Duodenal mucosa (tissue), 2 donors: Measurements from ENCODE around the gene CFAP20DC.
"Not testable (repeated sequence)": the region's sequence is repeated elsewhere in the genome, so short reads cannot be mapped to it uniquely, and the experiment has no call there.

Experiments
- H3K27ac ChIP-seq: one replicate; pipeline ENCODE4 v1.7.0; 2013; ENCODE audit warnings: low read depth, low read length
- H3K27me3 ChIP-seq, 2 donors: one replicate each; pipeline ENCODE4 v1.7.0; 2013; ENCODE audit warnings: low read length in 2 of 2, control low read depth in 1 of 2; ENCODE audit not compliant: insufficient read depth in 2 of 2, control insufficient read depth in 1 of 2
- H3K36me3 ChIP-seq, 2 donors: one replicate each; pipeline ENCODE4 v1.7.0; 2013; ENCODE audit warnings: low read length in 2 of 2, control low read depth in 1 of 2; ENCODE audit not compliant: insufficient read depth in 2 of 2, control insufficient read depth in 1 of 2
- H3K4me1 ChIP-seq, 2 donors: one replicate each; pipeline ENCODE4 v1.7.0; 2013; ENCODE audit warnings: low read length in 2 of 2, control low read depth in 1 of 2; ENCODE audit not compliant: insufficient read depth in 2 of 2, control insufficient read depth in 1 of 2
- H3K4me3 ChIP-seq, 2 donors: one replicate each; pipeline ENCODE4 v1.7.0; 2013; ENCODE audit warnings: low read length in 2 of 2, low read depth in 1 of 2
- H3K9ac ChIP-seq, 2 donors: one replicate each; pipeline ENCODE4 v1.7.0; 2013; ENCODE audit warnings: low read length in 2 of 2, low read depth in 1 of 2
- H3K9me3 ChIP-seq, 2 donors: one replicate each; pipeline ENCODE4 v1.7.0; 2013; ENCODE audit warnings: low read length in 2 of 2, control low read depth in 1 of 2; ENCODE audit not compliant: control insufficient read depth in 1 of 2

CFAP20DC gene

DNA sequence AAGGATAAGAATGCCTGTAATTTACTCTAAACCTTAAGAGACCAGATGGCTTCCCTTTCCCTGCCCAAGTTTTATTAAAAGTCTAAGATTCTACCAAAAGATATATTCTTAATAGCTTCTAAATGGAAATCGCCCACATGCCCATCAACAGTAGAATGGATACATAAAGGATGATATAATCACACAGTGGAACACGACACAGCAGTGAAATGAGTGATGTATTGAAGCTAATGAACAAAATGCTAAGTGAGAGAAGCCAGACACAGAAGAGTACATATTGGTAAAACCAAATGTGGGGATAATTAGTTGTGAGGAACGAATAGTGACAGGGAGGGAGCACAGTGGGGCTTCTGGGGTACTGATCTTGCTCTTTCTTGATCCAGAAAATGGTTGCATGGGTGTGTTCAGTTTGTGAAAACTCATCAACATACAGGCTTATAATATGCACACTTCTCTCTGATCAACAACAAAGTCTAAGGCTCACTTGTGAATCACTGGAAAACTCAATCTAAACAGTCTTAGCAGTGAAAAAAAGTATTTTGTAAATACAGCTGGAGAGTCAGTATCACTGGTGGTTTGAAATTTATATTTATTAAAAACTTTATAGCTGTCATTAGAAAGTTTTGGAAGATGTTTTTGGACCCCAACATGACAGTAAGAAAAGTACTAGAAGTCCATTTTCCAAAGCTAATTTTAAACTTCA is 212.5 kb downstream of the CFAP20DC start:
- no peaks in the 10 kb centered on the region for H3K9me3 ChIP-seq
- H3K9ac ChIP-seq, result no peak overlapping the region
- H3K4me1 ChIP-seq, result no peaks in the 10 kb centered on the region
- H3K4me3 ChIP-seq, result no peak overlapping the region
- H3K36me3 ChIP-seq, result no peaks in the 10 kb centered on the region
- H3K27me3 ChIP-seq, result no peaks in the 10 kb centered on the region
- H3K27ac ChIP-seq, result no peak overlapping the region

DNA sequence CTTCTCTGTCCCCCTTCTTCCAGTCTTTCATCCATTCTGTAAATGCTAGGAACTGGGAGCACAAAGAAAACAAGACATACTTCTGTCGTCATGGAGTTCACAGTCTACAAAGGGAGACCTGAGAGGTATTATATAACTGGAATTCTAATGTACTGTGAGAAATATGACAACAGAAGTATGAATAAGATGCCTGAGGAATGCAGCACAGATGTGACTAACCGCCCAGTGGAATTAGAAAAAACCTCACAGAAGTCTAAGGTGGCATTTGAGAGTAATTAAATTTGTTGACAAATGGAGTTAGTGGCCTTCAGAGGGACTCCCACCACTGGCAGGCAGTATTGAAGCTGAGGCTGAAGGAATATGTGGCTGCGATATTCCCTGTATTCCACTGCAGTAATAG is 214.7 kb downstream of the CFAP20DC start:
- no peaks in the 10 kb centered on the region for H3K4me1 ChIP-seq
- no peaks in the 10 kb centered on the region for H3K9me3 ChIP-seq
- H3K36me3 ChIP-seq, result no peaks in the 10 kb centered on the region
- no peak overlapping the region for H3K27ac ChIP-seq
- H3K4me3 ChIP-seq, result no peak overlapping the region
- H3K9ac ChIP-seq, result no peak overlapping the region
- no peaks in the 10 kb centered on the region for H3K27me3 ChIP-seq

DNA sequence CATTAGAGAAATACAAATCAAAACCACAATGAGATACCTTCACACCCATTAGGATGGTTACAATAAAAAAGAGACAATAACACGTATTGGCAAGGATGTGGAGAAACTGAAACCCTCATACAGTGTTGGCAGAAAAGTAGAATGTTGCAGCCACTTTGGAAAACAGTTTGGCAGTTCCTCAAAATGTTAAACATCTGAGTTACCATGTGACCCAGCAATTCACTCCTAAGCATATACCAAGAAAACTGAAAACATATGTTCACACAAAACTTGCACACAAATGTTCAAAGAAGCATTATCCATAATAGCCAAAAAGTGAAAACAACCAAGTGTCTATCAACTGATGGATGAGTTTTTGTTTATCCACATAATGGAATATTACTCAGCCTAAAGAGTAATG is 216.3 kb downstream of the CFAP20DC start:
- Histone ChIP-seq H3K9ac (no peak overlapping the region), H3K27me3 (no peaks in the 10 kb centered on the region), H3K4me1 (no peaks in the 10 kb centered on the region), H3K27ac (no peak overlapping the region), H3K4me3 (no peak overlapping the region), H3K9me3 (no peaks in the 10 kb centered on the region), H3K36me3 (no peaks in the 10 kb centered on the region)

DNA sequence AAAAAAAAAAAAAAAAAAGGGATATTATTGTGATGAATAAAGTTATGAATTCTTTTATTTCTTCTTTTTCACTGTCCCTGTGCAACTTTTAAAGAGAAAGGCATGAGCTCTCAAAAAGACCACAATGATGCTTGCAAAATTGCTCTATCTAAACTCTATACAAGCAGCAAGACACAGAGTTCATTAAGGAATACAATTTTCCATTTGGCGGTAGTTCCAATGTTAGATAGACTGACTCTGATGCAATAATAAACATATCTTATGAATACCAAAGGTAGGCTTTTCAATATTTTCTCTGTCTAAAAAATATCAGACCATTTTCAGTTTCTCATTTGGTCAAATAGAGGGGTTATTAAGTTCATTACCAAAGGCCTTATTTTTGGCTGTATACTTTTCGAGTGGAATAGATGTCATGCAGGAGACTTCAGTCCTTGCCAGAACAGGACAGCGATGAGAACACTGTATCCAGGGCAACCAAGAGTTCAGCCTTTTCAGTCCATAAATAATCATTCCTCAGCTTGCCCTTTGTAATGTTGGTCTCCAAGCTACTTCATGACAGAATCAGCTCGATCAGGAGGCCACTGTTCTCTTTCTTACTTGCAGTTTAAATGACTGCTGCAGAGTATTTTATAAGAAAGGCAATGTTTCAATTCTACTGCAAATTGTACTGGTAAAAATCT is 220.4 kb downstream of the CFAP20DC start:
- H3K4me3 ChIP-seq, result no peak overlapping the region
- H3K9ac ChIP-seq, result no peak overlapping the region
- H3K27ac ChIP-seq, result no peak overlapping the region
- no peaks in the 10 kb centered on the region for H3K27me3 ChIP-seq
- H3K4me1 ChIP-seq, result no peaks in the 10 kb centered on the region
- no peaks in the 10 kb centered on the region for H3K36me3 ChIP-seq
- no peaks in the 10 kb centered on the region for H3K9me3 ChIP-seq

DNA sequence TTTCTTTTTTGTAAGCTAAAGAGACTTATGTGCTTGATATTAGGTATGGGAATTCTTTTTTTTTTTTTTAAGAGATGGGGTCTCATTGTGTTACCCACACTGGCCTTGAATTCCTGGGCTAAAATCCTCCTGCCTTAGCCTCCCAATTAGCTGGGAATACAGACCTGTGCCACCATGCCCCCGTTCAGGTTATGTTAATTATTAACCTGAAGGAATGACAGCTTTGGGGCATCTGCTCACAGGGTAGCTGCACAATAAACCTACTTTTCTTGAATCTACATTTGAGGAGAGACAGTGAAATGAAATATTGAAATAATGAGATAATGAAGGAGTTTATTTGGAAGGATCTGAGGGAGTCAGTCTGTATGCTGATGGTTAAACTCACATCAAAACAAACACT is 225.0 kb downstream of the CFAP20DC start:
- no peaks in the 10 kb centered on the region for H3K9me3 ChIP-seq
- H3K9ac ChIP-seq, result no peak overlapping the region
- no peak overlapping the region for H3K4me3 ChIP-seq
- H3K27me3 ChIP-seq, result no peaks in the 10 kb centered on the region
- H3K36me3 ChIP-seq, result no peaks in the 10 kb centered on the region
- no peaks in the 10 kb centered on the region for H3K4me1 ChIP-seq
- H3K27ac ChIP-seq, result no peak overlapping the region

DNA sequence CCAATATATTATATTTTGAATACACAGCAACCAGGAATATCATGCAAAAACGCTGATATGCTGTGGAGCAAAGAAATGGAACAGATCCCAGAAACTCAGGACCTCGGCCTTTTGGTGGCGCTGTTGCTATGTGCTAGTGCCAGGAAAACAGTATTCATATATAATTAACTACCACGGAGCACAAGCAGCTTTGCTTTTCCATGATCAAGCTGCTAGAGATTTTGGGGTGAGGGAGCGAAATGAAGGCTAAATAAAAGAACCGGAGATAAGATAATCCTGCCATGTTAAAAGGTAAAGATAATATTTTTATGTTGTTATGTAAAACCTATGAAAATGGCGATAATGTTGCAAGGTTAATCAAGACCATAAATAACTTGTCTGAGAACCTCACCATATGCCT is 225.5 kb downstream of the CFAP20DC start:
- Histone ChIP-seq H3K9ac (no peak overlapping the region), H3K27me3 (no peaks in the 10 kb centered on the region), H3K9me3 (no peaks in the 10 kb centered on the region), H3K36me3 (no peaks in the 10 kb centered on the region), H3K4me1 (no peaks in the 10 kb centered on the region), H3K27ac (no peak overlapping the region), H3K4me3 (no peak overlapping the region)

DNA sequence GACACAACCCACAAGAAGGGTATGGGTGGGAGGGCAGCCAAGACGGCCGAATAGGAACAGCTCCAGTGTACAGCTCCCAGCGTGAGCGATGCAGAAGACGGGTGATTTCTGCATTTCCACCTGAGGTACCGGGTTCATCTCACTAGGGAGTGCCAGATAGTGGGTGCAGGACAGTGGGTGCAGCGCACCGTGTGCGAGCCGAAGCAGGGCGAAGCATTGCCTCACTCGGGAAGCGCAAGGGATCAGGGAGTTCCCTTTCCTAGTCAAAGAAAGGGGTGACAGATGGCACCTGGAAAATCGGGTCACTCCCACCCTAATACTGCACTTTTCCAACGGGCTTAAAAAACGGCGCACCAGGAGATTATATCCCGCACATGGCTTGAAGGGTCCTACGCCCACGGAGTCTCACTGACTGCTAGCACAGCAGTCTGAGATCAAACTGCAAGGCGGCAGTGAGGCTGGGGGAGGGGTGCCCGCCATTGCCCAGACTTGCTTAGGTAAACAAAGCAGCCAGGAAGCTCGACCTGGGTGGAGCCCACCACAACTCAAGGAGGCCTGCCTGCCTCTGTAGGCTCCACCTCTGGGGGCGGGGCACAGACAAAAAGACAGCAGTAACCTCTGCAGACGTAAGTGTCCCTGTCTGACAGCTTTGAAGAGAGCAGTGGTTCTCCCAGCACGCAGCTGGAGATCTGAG is 243.1 kb downstream of the CFAP20DC start:
- not testable (repeated sequence) for H3K36me3 ChIP-seq, H3K27me3 ChIP-seq, H3K4me3 ChIP-seq, H3K9ac ChIP-seq, H3K9me3 ChIP-seq, H3K27ac ChIP-seq, H3K4me1 ChIP-seq

DNA sequence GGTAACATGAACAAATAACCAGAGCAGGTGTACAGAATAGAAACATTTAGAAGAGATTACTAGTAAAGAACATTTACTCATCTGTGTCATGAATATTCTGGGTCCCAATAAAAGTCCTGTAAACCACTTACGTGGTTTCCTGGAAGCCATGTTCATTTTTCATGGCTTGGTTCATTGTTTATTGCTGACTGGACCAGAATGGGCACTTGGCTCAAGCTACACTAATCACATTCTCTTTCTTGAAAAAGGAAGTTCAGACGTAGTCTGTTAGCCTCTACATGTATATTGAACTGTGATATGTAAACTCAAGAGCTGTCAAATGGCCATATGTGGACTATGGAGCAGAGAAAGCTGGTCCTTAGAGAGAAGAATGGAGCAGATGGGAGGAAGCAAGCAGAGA is 244.9 kb downstream of the CFAP20DC start:
- Histone ChIP-seq H3K9ac (no peak overlapping the region), H3K9me3 (no peaks in the 10 kb centered on the region), H3K27ac (no peak overlapping the region), H3K4me1 (no peaks in the 10 kb centered on the region), H3K36me3 (no peaks in the 10 kb centered on the region), H3K27me3 (no peaks in the 10 kb centered on the region), H3K4me3 (no peak overlapping the region)

DNA sequence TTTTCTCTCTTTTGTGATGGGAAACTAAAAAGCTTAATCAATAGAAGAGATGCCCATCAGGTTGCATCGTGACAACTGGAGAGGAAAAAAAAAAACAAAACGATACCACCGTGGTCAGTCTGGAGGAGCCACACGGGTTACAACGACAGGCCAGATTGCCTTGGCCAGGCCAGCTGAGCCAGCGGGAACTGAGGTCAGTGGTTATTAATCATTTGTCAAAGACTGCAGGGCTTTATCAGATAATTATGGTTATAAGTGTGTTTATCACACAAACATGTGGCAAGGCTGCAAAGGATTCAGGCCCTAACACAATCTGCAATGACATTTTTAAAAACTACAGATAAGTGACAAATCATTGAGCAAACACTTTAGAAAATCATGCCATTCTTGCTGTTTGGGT is 248.3 kb downstream of the CFAP20DC start:
- Histone ChIP-seq H3K9ac (no peak overlapping the region), H3K27ac (no peak overlapping the region), H3K4me3 (no peak overlapping the region), H3K9me3 (no peaks in the 10 kb centered on the region), H3K36me3 (no peaks in the 10 kb centered on the region), H3K27me3 (no peaks in the 10 kb centered on the region), H3K4me1 (no peaks in the 10 kb centered on the region)

DNA sequence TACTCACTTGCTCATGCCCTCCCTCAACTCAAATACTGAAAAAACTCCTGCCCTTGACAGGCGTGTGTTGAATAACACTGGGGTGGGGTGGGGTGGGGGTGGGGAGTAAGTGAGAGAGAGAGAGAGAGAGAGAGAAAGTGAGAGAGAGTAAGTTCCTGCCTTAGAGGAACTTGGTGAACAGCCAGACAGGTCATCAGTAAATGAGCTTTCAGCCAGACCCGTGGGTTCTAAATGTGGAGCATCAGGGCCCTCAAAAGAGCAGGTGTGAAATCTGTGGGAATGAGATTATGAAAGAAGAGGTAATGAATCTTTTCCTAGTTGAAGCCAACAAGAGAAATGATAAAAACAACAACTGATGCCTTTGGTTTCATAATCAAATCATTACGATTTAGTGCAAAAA is 248.9 kb downstream of the CFAP20DC start:
- Histone ChIP-seq H3K4me3 (no peak overlapping the region), H3K36me3 (no peaks in the 10 kb centered on the region), H3K9ac (no peak overlapping the region), H3K9me3 (no peaks in the 10 kb centered on the region), H3K27me3 (no peaks in the 10 kb centered on the region), H3K27ac (no peak overlapping the region), H3K4me1 (no peaks in the 10 kb centered on the region)
